ENCODE measurements around the gene ELL2. TPM values are rescaled to one million over a fixed set of nuclear protein-coding genes. Genes with fewer than 3 reads are reported as not detected.

The ELL2 gene
- total and polyA plus RNA-seq, 7 donors, result 6.7 to 35.3 (median 26.6) TPM

DNA sequence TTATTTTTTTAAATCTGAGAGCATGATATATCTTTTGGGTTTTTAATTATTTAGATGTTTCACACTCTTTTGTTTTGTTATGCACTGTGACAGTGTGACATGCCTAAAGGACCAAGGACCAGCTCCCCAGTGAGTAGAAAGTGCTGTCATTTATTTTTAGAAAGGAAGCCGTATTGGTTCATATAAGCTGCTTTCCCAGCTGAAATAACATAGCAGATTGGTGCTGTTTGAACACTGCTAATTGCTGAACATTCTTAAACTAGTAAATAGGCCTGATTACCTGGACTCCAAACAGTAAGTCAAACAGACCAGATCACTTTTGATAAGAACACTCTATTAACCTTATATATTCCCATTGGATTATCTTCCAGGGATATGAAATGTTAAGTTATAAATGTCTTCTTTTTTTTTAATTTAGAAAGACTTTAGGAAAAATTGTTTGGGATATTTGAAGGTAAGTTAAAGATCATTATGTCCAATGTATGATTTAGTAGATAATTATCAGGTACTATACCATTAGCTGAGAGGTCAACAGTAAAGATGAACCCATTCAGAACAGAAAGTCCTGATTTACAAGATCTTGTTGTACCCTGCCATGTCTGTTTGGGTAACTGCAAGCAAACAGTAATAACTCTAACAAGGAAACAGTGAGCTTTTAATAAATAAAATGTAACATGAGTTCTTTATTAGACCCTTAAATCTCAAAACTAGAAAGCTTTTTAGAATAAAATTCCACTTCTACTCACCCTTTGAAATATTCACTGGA lies 27.8 kb upstream of the ELL2 start:
- intact Hi-C loops (cut with DNase I), result no loop called here
- H3K9me3 ChIP-seq, result no peaks in the 10 kb centered on the region
- no peaks in the 10 kb centered on the region for H3K27me3 ChIP-seq
- H3K36me3 ChIP-seq, result no peaks in the 10 kb centered on the region
- DNase-seq, result no peak
- 21 to 79% methylated on average over 1 of the region's 1 CpG for WGBS, 2 donors
- H3K27ac ChIP-seq, result no peak overlapping the region
- peaks cover 0 to 18% (median 12%) of the 10 kb centered on the region in 4 donors for H3K4me1 ChIP-seq
- TF ChIP-seq EP300 (IDR thresholded peaks at IDR 0.05), result no peak
- TF ChIP-seq POLR2AphosphoS5 (IDR thresholded peaks at IDR 0.05), result no peak
- TF ChIP-seq POLR2A (IDR thresholded peaks at IDR 0.05), result no peak
- TF ChIP-seq, protein P1, sequence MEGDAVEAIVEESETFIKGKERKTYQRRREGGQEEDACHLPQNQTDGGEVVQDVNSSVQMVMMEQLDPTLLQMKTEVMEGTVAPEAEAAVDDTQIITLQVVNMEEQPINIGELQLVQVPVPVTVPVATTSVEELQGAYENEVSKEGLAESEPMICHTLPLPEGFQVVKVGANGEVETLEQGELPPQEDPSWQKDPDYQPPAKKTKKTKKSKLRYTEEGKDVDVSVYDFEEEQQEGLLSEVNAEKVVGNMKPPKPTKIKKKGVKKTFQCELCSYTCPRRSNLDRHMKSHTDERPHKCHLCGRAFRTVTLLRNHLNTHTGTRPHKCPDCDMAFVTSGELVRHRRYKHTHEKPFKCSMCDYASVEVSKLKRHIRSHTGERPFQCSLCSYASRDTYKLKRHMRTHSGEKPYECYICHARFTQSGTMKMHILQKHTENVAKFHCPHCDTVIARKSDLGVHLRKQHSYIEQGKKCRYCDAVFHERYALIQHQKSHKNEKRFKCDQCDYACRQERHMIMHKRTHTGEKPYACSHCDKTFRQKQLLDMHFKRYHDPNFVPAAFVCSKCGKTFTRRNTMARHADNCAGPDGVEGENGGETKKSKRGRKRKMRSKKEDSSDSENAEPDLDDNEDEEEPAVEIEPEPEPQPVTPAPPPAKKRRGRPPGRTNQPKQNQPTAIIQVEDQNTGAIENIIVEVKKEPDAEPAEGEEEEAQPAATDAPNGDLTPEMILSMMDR (IDR thresholded peaks at IDR 0.05), result no peak
- H3K4me3 ChIP-seq, result no peak overlapping the region

DNA sequence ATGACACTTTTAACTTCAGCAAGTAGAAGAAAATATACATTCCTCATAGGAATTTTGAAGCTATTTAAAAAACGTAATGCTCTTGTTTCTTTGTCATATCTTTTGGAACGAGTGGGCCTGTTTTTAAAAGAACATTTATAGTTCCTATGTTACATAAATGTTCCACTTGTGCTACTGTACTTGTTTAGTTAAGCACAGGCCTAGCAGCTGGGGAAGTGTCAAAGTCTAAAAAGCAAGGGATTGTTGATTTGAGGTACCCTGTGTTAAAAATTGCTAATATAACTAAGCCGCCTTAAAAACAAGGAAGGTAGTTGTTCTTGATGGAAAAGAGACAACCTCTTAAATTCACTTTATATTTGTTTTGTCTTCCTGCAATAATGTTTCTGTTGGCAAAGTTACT lies 27.2 kb upstream of the ELL2 start:
- peaks cover 0 to 24% (median 12%) of the 10 kb centered on the region in 4 donors for H3K4me1 ChIP-seq
- DNase-seq, result no peak
- no peaks in the 10 kb centered on the region for H3K27me3 ChIP-seq
- WGBS, 2 donors, result 21 to 78% methylated on average over 3 of the region's 3 CpGs
- intact Hi-C loops (cut with DNase I), result no loop called here
- H3K27ac ChIP-seq, result no peak overlapping the region
- TF ChIP-seq, protein P1 (IDR thresholded peaks at IDR 0.05), result no peak
- TF ChIP-seq POLR2A (IDR thresholded peaks at IDR 0.05) (no peak), EP300 (IDR thresholded peaks at IDR 0.05) (no peak), POLR2AphosphoS5 (IDR thresholded peaks at IDR 0.05) (no peak)
- no peaks in the 10 kb centered on the region for H3K36me3 ChIP-seq
- no peak overlapping the region for H3K4me3 ChIP-seq
- H3K9me3 ChIP-seq, result no peaks in the 10 kb centered on the region

DNA sequence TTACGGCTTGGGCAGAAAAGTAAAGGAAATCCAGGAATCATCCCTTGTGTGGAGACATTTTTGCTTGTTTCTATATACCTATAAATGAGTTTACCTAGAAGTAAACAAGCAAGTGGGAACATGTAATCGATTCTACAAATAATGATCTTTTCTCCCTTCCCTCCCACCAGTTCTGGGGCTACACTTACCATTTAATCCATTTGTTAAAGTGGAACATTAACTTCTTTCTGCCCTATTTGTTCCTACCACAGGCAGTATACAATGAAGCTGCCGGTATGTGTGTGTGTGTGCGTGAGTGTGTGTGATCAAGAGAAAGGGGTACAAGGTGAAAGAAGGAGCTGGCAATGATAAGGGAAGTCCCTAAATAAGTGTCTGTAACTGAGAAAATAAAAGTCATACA lies 26.4 kb upstream of the ELL2 start:
- Histone ChIP-seq H3K9me3 (no peaks in the 10 kb centered on the region), H3K27ac (no peak overlapping the region), H3K36me3 (no peaks in the 10 kb centered on the region), H3K27me3 (no peaks in the 10 kb centered on the region), H3K4me3 (no peak overlapping the region), H3K4me1 (peaks cover 0 to 24% (median 12%) of the 10 kb centered on the region in 4 donors)
- WGBS, 2 donors, result 94 to 95% methylated on average over 4 of the region's 4 CpGs
- TF ChIP-seq, protein P1 (IDR thresholded peaks at IDR 0.05), result no peak
- TF ChIP-seq POLR2AphosphoS5 (IDR thresholded peaks at IDR 0.05) (no peak), EP300 (IDR thresholded peaks at IDR 0.05) (no peak), POLR2A (IDR thresholded peaks at IDR 0.05) (no peak)
- intact Hi-C loops (cut with DNase I), result no loop called here
- no peak for DNase-seq

DNA sequence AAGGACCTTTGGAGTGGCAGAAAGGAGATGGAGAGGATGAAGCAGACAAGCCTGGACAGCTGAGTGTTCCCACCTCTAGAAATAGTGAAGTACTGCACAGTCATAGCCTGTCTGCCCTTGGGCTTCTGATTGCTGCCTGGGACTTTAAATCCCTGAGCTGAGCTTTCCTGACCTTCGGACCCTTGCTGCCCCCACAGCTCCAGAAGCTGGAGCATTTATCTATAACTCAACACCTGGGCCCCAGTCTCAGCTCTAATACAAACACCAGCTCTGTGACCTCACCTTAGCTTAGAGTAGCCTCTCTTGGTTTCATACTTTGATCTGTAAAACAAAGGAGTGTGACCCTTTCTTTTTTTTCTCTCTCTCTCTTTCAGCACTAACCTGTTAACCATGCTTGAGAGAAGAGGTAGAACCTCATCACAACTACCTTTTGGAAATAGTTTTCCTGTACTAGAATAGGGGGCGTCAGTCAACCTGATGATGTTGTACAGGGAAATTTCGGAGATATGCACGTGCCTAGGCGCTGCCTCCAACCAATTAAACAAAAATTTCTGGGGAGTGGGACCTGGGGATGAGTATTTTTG lies 25.4 kb upstream of the ELL2 start:
- TF ChIP-seq POLR2A (IDR thresholded peaks at IDR 0.05), result no peak
- TF ChIP-seq EP300 (IDR thresholded peaks at IDR 0.05), result no peak
- TF ChIP-seq POLR2AphosphoS5 (IDR thresholded peaks at IDR 0.05), result no peak
- TF ChIP-seq, protein P1 (IDR thresholded peaks at IDR 0.05), result no peak
- no peaks in the 10 kb centered on the region for H3K9me3 ChIP-seq
- intact Hi-C loops (cut with DNase I), result no loop called here
- DNase-seq, result no peak
- H3K27me3 ChIP-seq, result no peaks in the 10 kb centered on the region
- 79 to 91% methylated on average over 5 of the region's 5 CpGs for WGBS, 2 donors
- H3K4me3 ChIP-seq, result no peak overlapping the region
- H3K36me3 ChIP-seq, result no peaks in the 10 kb centered on the region
- peaks cover 0 to 24% (median 12%) of the 10 kb centered on the region in 4 donors for H3K4me1 ChIP-seq
- H3K27ac ChIP-seq, result peak overlapping the region in 2 of 4 donors; percentile 45 to 74

Measured in sigmoid colon (tissue), 7 donors.